ENCODE measurements around the gene CPNE6.

CPNE6 gene

GRCh38 chr14:24054646-24055045 is 16.7 kb upstream of the CPNE6 start:
- no peak for DNase-seq (ENCODE audit: low spot score)

- DNase-seq (ENCODE audit: low spot score) = no peak
These were observed 15.2 kb upstream of the CPNE6 start for GRCh38 chr14:24055971-24056799.

DNA sequence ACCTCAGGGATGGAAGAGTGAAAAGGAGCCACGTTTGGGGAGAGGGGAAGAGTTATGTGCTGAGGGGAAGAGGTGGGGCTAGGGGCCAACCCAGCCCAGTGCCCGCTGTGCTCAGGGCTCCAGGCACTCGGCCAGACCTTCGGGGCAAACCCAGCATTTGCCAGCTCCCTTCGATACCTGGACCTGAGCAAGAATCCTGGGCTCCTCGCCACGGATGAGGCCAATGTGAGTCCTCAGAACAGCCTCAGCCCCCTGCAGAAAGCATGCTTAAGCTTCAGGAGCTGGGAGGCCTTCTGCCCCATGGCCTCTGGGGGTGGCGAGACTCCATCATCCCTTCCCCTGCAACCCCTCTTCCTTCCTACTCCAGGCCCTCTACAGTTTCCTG is 14.6 kb upstream of the CPNE6 start:
- no peak for DNase-seq (ENCODE audit: low spot score)

GRCh38 chr14:24057271-24057670 is 14.1 kb upstream of the CPNE6 start:
- no peak for DNase-seq (ENCODE audit: low spot score)

- DNase-seq (ENCODE audit: low spot score) = no peak
These were observed 13.5 kb upstream of the CPNE6 start for GRCh38 chr14:24057867-24058259.

DNA sequence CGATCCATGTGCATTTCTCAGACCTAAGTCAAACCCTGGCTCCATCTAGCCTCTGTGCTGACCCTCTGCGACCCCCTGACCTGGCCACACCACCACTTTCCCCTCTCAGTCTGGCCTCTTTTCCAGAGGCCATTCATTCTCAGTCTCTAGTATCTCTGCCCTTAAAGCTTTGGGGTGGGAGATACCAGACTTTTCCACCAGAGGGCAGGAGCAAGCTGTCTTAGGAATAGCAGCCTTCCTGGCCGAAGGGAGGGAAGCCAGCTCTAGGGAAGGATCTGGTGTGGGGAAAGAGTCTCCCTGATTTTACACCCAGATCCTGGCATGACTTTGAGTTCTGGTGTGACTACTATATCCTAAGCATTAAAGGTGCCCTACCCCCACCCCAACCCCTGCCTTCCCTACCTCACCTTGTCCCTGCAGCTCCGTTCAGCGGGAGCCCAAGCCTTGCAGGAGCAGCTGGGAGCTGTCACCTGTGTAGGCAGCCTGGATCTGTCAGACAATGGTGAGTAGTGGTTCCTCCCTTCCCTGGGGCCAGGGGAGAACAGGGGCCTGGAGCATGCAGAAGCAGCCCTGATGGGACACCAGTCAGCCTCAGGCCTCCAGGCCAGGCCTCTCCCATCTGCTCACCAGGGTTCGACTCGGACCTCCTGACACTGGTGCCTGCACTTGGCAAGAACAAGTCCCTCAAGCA is 13.0 kb upstream of the CPNE6 start:
- DNase-seq (ENCODE audit: low spot score) = peak; percentile 78

GRCh38 chr14:24058951-24059475 is 12.3 kb upstream of the CPNE6 start:
- DNase-seq (ENCODE audit: low spot score) = no peak

DNA sequence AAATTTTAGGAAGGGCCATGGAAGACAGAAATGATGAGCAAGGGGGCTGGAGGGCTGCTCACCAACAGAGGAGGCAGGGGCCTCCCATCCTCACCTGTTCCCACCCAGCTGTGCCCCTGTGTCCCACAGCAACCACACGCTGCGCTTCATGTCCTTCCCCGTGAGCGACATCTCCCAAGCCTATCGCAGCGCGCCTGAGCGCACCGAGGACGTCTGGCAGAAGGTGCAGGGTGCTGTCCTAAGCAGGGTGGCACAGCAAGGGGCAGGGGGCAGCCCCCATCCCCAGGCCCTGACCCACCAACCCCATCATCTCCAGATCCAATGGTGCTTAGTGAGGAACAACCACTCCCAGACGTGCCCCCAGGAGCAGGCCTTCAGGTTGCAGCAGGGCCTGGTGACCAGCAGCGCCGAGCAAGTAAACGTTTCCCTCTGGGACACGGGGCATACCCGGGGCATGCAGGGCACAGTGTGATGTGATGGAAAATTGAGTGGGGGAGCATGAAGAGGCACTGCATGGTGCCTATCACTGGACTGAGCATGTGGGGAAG is 11.4 kb upstream of the CPNE6 start:
- no peak for DNase-seq (ENCODE audit: low spot score)

DNA sequence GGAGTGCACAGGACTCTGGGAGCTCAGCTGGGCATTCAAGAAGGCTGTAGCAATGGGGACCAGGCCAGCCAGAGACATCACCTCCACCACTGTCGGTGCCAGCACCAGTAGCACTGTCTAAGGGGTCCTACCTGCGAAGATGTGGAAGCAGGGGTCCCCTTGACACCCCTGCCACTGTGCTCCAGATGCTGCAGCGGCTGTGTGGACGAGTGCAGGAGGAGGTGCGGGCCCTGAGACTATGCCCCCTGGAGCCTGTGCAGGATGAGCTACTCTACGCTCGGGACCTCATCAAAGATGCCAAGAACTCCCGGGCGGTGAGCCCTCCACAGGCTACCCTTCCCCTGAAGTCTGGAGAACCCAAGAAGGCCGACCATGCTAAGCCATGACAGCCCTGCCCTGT is 10.9 kb upstream of the CPNE6 start:
- no peak for DNase-seq (ENCODE audit: low spot score)

DNA sequence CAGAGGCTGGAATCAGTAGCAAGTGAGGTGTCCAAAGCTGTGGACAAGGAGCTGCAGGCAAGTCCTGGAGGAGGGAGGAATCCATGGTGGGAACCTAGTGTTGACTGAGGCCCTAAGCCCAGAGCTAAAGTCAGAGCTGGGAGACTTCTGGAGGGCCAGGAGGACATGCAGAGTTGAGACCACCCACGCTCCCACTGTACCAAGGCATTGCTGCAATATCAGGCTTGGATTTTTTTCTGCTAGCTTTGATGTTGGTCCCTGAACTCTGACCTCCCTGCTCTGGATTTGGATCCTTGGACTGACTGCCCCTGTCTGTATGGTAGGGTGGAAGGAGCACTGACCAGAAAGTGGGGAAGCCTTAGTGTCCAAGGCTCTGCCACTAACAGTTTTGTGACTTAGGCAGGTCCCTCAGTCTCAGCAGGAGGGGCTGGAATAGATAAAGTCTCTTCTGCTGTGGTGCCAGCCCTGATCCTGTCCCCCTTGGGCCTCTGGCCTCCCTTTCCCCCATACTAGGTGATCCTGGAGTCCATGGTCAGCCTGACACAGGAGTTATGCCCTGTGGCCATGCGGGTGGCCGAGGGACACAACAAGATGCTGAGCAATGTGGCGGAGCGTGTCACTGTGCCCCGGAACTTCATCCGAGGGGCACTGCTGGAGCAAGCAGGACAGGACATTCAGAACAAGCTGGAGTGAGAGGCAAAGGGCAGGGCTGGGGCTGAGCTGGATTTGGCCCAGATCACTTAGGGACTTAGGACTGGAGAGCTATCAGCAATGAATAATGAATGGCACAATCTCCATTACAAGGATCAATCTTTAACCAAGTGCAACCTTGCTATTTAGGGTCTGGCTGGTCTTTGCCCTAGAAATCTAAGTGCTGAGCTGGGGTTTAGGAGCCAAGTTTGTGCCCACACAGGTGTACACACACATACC is 10.1 kb upstream of the CPNE6 start:
- no peak for DNase-seq (ENCODE audit: low spot score)

DNA sequence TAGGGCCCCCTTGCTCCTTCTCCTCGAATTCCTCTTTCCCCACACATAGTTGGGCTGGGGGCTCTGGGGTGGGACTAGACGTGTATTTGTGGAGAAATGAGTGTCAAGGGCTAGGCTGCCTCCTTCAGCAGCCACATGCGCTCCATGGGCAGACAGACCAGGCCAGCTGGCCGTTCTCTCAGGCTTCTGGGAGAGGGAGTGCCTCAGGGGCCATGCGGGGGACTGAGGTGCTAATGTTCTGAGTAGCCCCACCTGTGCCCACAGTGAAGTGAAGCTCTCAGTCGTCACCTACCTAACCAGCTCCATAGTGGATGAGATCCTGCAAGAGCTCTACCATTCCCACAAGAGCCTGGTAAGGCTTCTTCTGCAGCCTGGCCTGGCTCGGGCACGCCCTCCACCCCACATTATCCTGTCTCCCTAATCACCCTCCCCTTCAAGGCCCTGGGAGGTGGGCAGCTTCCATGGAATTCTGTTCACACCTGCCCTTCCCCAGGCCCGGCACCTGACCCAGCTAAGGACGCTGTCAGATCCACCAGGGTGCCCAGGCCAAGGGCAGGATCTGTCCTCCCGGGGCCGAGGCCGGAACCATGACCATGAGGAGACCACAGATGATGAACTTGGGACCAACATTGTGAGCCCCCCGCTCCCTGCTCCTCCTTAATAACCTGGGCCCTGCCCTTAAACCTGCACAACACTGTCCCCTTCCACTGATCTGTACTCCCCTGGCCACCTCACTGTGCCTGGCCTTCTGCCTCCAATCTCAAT is 9.0 kb upstream of the CPNE6 start:
- DNase-seq (ENCODE audit: low spot score) = no peak

- DNase-seq (ENCODE audit: low spot score) = no peak
These were observed 8.0 kb upstream of the CPNE6 start for GRCh38 chr14:24063263-24063836.

GRCh38 chr14:24064091-24064795 is 7.1 kb upstream of the CPNE6 start:
- DNase-seq (ENCODE audit: low spot score) = no peak

DNA sequence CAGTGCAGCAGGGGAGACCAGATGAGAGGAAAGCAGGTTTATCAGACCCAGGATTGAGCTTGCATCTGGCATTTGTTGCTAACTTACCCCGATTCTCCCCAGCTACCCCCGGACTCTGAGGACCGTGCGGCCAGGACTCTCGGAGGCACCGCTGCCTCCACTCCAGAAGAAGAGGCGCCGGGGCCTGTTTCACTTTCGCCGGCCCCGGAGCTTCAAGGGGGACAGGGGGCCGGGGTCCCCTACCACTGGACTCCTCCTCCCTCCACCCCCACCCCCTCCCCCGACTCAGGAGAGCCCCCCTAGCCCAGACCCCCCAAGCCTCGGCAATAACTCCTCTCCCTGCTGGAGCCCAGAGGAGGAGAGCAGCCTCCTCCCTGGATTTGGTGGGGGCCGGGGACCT is 6.5 kb upstream of the CPNE6 start:
- no peak for DNase-seq (ENCODE audit: low spot score)

DNA sequence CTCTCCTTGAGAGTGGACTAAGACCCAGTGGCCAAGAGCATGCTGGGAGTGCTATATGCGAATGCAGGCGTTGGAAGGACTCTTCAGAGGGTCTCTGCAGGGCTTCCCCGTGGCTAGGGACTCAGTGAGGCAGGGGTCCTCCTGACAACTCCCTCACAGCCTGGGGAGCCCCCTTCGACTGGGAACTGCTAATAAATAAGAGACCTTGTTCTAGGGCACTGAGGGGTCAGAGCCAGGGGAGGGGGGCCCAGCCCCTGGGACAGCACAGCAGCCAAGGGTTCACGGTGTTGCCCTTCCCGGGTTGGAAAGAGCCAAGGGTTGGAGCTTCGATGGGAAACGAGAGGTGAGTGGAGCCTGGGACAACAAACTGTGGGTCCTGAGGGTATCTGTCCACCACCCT is 6.0 kb upstream of the CPNE6 start:
- DNase-seq (ENCODE audit: low spot score) = no peak

DNA sequence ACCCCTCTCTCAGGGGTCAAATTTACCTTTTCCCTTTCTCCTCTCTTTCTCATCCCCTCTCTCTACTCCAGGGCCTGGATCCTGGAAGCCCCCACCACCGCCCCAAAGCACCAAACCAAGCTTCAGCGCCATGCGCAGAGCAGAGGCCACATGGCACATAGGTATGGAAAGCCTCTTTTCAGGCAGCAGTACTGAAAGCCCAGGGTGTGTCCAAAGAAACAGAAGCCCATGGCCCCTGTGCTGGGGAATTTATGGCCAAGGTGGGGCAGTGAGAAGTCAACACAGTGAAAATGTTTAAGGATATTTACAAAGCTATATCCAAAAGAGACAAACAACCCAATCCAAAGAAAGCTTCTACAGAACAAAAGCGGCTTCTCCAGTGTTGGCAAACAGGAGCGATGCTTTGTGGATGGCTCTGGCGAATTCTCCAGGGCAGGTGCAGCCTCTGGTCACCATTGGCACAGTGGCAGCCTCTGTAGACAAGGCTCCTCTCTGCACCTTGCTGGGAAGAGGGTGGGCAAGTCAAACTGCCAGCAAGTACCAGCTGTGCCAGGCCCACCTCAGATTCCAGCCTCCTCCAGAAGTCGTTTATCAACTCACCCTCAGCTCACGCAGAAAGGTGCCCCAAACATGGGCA is 4.7 kb upstream of the CPNE6 start:
- no peak for DNase-seq (ENCODE audit: low spot score)

GRCh38 chr14:24067133-24068082 is 4.0 kb upstream of the CPNE6 start:
- DNase-seq (ENCODE audit: low spot score) = no peak

DNA sequence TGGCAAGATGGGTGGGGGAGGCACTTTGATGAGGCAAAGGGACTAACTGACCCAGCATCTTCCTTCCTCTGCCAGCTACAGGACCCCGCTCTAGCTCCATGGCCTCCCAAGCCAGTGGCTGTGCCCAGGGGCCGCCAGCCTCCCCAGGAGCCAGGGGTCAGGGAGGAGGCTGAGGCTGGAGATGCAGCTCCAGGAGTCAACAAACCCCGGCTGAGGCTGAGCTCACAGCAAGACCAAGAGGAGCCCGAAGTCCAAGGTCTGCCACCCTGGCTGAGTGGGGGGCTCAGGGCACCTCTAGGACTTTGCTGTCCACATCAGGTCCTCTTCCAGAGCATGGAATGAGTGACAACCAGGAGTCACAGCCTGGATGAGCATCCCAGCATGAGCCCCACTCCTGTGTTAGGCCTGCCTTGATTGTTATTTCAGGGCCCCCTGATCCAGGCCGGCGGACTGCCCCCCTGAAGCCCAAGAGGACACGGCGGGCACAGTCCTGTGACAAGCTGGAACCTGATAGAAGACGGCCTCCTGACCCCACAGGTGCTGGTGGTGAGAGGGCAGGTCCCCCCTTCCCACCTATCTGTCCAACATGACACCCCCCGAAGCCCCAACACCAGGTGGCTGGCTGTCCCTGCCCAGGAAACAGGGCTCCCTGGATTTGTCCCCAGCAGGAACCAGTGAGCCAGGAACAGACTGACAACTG is 2.5 kb upstream of the CPNE6 start:
- DNase-seq (ENCODE audit: low spot score) = no peak
